HS-27A (cell line): ENCODE results near the gene SLFN12L.
"Not testable (repeated sequence)": the region's sequence is repeated elsewhere in the genome, so short reads cannot be mapped to it uniquely, and the experiment has no call there.

ENCODE experiments used
- DNase-seq: peaks from one replicate; pipeline ENCODE4 v3.0.0-alpha.2; 2012; ENCODE audit warnings: low read depth, missing footprints

Gene SLFN12L

DNA sequence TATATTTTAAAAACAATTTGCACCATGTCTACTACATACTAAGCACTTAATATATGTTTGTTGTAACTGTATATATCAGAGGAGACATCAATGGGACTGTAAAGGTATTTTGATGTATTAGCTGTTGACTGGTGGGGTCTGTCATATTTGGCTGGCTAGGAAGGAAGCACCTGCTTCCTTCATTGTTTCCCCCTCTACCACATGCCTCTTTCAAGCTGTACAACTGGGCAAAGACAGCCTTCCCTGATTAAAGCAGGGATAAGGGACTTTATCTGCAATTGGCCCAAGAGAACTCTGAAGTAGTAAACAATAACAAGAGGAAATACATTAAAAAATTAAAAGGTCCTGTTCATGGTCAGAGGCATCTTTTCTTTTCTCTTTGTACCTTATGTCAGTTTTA is 5.5 kb upstream of the SLFN12L start:
- no peak for DNase-seq

DNA sequence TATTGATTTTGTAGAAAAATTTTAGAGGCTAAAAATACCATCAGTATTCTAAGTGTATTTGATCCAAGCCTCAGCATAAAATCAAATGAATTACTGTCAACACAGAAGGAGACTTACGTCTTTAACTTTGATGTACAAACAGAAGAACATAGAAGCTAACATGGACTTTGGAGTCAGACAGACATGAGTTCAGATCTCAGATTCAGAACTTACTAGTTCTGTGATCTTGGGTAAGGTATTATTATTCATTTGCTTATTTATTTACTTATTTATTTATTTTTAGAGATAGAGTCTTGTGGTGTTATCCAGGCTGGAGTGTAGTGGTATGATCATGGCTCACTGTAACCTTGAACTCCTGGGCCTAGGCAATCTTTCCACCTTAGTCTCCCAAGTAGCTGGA is 4.0 kb upstream of the SLFN12L start:
- DNase-seq, result no peak

DNA sequence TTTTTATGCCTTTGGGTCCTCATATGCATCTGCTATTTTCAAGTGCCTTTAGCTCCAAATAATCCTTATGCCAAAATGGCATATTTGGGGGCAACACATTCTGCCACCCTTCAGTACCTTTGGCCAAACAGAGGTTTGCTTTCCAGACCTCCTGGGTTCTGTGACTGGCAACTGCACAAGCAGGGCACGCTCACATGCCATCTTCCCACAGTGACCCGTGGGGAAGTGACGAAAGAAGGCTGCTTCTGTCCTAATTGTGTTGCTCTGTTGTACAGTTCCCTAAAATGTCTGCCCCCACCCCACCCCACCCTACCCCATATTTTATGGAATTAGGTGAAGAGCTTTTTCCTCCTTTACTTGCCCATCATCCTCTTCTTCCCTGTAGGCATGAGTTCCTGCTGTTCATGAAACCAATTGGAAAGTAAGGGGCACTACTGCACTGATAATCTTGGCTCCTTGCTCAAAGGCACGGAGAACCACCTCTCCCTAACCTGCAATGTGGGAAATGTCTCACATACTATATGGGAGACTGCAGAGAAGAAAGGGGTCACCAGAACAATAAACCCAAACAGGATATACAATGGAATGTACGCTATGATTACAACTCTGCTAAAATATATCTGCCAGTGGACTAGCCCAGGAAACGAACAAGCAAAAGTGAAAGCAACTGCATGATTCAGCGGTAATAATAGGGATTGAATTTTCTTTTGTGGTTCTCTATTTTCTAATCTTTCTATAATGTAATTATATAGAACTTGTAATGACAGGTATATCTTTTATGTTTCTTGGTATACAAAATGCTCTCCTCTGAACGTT is 3.3 kb upstream of the SLFN12L start:
- DNase-seq, result no peak

DNA sequence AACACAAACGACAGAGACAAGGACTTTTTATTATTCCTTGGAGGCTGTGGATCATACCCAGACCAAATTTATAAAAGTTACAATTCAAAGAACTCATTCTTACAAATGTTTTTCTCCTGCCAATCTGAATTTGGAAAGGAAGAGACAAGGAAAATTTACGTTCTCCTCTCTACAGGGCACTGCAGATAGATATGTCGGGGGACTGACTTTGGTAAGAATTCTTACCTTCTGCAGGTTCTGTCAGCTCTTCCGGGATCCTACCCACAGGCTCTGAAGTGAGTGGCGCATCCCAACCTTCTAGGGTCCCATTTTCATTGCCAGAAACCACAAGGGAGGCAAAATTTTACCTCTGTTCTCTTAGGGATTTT is 2.2 kb upstream of the SLFN12L start:
- DNase-seq, result no peak

DNA sequence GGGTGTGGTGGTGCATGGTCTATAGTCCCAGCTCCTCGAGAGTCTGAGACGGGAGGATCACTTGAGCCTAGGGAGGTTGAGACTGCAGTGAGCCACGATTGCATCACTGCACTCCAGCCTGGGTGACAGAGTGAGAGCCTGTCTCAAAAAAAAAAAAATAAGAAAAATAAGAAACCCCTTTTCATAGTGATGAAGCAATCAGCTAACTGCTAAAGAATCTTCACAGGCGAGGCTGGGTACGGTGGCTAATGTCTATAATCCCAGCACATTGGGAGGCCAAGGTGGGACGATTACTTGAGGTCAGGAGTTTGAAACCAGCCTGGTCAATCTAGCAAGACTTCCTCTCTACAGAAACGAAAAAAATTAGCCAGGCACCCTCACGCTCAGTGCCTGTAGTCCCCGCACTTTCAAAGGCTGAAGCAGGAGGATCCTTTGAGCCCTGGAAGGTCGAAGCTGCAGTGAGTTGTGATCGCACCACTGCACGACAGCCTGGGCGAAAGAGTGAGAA is 760 bp downstream of the SLFN12L start:
- DNase-seq, result no peak

DNA sequence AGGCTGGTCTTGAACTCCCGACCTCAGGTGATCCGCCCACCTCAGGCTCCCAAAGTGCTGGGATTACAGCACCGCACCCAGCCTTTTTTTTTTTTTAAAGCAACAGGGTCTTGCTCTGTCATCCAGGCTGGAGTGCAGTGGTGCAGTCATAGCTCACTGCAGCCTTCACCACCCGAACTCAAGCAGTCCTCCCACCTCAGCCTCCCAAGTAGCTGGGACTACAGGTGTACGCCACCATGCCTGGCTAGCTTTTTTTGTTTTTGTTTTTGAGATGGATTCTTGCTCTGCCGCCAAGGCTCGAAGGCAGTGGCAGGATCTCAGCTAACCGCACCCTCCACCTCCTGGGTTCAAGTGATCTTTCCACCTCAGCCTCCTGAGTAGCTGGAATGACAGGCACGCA is 2.1 kb downstream of the SLFN12L start:
- not testable (repeated sequence) for DNase-seq

DNA sequence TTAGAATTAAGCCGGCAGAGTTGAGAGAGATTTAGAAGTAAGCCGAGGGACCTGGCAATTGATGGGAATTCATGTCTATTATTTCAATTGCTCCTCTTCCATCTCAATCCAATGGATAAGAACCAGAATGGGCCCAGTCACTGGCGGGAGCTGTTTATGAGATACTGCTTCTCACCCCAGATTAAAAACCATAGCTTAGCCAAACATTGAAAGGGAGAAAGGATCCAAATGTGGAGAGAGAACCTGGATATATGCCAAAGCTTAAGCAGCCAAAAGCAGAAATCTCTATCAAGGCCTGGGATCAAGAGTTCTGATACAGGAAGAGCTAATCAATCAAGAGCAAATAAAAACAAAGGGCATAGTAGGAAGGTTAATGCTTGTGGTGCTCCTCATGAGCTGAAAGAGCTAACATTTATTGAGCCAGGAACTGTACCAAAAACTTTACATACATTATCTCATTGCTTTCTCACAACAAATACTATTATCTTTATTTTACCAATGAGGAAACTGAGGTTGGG is 2.8 kb downstream of the SLFN12L start:
- DNase-seq, result no peak

DNA sequence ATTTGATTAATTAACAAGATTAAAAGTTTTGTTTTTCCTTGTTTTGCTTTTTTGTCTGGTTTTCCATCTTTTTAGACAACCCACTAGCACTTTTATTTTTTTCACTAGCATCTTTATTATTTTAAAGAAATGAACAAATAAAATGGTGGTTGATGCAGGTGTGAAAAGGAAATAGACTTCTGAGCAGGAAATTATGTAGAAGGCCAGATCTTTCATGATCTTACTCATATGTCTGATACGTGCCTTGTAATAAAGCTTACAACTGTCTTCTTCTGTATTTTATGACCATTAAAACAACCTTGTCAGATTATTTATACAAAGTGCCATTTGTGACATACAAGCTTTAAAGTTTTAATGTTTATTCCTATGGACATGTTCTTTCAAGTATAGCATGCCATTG is 6.3 kb downstream of the SLFN12L start:
- DNase-seq, result no peak

DNA sequence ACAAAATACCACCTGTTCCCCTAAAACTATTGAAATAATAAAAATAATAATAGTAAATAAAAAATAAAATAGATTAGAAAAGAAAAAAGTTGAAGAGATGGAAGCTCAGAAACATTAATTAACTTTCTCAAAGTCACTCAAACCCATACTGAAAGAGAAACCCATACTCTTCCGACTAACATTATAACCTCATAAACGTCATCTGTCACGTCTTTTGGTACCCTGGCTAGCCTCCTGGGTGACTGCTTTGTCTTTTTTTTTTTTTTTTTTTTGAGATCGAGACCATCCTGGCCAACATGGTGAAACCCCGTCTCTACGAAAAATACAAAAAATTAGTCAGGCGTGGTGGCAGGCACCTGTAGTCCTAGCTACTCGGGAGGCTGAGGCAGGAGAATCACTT is 7.6 kb downstream of the SLFN12L start:
- DNase-seq, result no peak

DNA sequence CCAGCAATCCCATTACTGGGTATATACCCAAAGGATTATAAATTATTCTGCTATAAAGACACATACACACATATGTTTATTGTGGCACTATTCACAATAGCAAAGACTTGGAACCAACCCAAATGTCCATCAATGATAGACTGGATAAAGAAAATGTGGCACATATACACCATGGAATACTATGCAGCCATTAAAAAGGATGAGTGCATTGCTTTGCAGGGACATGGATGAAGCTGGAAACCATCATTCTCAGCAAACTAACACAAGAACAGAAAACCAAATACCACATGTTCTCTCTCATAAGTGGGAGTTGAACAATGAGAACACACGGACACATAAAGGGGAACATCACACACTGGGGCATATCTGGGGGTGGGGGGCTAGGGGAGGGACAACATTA is 8.2 kb downstream of the SLFN12L start:
- DNase-seq, result not testable (repeated sequence)

DNA sequence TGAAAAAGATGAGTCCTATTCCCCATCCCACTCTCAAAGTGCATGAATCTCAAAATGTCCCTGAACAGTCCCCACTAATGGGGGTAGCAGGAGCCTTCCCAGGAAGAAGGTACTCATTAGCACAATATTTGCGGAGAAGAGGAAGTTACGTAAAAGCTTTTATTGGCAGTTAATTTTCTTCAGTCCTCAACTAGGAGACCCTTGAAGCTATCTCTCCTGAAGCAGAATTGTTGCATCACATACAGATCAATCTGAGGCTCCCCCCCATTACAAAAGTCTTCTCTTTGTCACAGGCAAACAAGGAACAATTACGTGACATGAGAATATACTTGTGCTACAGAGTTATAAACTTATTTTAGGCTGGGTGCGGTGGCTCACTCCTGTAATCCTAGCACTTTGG is 14.2 kb downstream of the SLFN12L start:
- DNase-seq, result no peak

DNA sequence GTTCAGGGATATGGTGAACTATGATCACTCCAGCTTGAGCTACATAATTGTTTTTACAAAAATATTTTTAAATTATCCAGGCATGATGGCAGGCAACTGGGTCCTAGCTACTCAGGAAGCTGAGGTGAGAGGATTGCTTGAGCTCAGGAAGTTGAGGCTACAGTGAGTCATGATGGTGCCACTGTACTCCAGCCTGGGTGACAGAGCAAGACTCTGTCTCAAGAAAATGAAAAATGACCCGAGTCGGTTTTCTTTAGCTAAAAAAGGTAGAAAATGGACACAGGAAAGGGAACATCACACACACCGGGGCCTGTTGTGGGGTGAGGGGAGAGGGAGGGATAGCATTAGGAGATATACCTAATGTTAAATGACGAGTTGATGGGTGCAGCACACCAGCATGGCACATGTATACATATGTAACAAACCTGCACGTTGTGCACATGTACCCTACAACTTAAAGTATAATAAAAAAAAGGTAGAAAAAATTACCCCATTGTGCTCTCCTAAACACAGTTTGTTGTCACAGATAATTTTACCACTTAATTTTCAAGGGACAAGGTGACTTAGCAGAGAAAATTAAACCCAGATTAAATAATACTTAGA is 15.7 kb downstream of the SLFN12L start:
- not testable (repeated sequence) for DNase-seq

DNA sequence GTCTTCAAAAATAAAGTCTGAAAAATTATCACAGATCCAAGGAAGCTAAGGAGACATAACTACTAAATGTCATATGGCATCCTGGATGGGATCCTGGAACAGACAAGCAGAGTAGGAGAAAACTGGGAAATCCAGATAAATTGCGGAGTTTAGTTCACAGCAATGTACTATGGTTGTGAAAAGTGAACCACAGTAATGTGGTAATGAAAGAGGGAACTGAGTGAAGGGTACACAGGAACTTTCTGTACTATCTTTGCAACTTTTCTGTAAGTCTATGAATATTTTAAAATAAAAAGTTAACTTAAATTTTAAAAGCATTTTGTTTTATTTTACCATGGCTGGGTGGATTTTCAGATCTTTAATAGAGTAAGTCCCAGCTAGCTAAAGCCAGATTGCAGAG is 16.3 kb downstream of the SLFN12L start:
- DNase-seq, result no peak

DNA sequence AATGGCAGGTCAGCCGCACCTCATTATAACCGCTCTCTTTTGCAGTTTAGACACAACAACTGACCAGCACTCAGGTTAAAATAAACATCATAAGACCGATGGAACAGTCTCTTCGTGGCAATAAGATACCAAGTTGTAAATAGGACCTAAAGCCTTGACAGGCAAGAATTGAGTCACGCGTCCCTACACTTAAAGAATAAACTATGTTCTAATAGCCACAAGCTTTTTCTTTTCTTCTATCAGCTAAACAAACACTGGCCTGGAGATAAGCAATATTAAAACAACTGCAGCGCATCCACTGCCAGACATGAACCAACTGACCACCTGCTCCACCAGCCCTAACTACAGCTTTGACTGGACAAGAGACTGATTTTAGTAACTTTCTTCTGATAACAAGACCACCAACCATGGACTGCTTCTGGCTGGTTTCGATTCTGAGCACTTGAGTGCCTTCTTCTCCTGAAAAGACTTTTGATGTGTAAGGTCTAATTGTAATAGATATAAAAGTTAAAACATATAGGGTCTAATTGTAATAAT is 17.5 kb downstream of the SLFN12L start:
- no peak for DNase-seq

DNA sequence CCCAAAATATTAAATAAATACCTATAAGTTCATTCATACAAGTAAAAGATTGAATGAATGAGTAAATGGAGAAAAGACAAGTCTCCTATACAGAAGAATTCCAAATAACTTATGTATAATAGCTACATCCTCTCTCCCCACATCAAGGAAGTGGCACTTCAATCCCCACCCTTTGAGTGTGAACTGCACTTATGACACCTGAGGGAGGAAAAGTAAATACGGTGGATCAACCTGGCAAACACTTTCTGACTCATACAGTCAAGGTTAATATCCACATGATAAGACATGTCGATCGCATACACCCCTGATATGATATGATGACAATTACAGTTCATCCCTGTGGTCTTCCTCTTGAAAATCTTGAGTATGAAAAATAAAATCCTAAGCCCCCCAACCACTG is 18.0 kb downstream of the SLFN12L start:
- DNase-seq, result no peak

DNA sequence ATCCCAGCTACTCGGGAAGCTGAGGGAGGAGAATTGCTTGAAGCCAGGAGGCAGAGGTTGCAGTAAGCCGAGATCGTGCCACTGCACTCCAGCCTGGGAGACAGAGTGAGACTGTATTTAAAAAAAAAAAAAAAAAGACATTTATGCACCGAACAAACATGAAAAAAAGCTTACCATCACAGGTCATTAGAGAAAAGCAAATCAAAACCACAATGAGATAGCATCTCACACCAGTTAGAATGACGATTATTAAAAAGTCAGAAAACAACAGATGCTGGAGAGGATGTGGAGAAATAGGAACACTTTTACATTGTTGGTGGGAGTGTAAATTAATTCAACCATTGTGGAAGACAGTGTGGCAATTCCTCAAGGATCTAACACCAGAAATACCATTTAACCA is 19.0 kb downstream of the SLFN12L start:
- not testable (repeated sequence) for DNase-seq

DNA sequence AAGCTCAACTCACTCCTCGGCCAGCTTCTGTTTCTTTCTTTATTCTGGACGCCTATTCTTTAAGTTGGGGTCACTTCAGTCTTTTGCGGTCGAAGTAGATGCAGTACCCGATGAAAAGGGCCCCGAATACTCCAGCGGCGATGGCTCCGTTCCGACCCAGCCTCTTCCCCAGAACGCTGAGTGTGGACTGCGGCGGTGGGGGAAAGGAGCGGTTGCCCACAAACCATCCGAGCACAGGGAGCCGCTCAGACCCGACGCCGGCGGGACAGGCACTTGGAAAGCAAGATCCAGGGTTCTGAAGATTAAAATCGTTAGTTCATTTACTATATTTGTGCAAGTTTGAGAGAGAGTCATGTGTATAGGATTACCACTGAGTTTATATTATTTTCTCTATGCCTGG is 22.5 kb downstream of the SLFN12L start:
- DNase-seq, result no peak

DNA sequence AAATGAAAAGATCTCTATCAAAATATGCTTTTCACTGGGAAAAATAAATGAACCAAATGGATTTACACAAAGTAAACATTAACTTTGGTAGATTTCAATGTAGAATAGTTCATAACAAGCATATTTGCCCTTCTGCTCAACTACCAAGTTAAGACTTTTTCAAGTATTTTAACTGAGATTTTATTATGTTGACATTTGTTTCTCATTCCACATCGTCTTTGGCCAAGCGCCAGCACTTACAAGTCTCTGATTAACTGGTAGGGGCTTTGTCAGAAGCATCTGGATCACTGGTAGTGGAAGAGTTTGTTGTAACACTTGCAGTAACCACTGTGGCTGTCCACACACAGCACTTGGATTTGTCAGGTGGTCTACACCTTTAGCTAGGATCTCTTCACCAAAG is 22.9 kb downstream of the SLFN12L start:
- no peak for DNase-seq

DNA sequence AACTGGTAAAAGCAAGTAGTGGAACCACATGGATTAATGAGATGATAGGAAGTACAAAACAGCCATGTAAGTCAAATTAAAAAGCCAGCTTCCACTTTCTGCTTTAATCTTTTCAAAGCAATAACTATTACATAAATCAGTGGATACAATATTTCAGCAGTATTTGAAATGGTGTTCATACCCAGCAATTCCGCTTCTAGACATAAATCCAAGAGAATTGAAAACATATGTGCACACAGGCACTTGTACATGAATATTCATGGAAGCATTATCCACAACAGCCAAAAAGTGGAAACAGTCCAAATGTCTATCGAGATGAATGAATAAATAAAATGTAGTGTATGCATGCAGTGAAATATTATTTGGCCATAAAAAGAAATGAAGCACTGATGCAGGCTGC is 27.4 kb downstream of the SLFN12L start:
- DNase-seq, result no peak

DNA sequence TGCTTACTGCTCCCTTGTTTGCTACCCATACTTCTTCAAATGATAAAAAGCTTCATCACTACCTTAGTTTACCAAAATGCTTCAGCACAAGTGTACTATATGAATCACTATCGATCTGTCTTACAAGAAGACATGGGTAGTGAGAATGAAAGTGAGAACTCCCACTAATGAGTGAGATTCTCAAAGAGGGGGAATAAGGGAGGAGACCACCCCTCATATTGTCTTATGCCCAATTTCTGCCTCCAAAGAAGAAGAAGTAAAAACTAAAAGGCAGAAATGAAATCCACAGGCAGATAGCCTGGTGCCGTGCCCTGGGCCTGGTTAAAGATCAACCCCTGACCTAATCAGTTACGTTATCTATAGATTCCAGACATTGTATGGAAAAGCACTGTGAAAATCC is 29.8 kb downstream of the SLFN12L start:
- DNase-seq, result not testable (repeated sequence)

DNA sequence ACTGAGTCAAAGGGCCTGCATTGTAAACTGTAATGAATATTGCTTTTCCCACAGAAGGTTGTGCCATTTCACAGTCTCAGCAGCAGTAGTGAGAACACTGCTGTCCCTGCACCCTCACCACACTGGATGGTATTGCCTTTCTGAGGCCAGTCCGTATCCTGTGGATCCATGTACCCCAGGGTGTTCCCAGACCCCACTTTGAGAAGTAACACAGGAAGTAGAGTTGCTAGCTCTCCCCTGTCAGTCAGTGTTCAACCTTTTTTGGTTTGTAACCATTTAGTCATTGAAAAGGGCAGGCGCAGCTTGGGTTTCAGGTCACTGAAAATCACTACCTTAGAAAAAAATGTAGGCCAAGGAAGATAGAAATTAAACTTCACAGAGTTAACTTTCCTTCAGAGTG is 37.9 kb downstream of the SLFN12L start:
- DNase-seq, result no peak

DNA sequence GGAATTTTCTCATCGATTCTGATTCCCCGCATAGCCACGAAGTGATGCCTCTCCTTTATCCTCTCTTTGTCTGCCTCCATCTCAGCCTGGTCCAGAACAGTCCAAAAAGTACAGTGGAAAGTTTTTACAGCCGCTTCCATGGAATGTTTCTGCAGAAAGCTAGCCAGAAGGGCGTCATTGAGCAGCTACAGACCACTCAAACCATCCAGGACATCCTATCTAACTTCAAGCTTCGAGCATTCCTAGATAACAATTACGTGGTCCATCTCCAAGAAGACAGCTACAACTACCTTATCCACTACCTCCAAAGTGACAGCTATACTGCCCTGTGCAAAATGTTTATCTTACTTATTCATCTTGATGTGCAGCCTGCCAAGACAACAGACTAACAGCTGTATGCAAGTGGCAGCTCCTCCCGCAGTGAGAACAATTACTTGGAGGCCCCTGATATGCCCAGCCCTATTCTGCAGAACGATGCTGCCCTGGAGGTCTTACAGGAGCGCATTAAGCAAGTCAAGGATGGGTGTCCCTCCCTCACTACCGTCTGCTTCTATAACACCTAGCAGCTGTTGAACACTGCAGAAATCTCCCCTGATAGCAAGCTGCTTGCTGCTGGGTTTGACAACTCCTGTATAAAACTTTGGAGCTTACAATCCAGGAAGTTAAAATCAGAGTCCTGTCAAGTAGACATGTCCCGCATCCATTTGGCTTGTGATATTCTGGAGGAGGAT is 38.9 kb downstream of the SLFN12L start:
- DNase-seq, result no peak
